Measurements from ENCODE around the gene SH3BP4.

GRCh38 chr2:235098269-235098668 is 146.5 kb downstream of the SH3BP4 start:
- TF ChIP-seq CTCF (conservative IDR thresholded peaks at IDR 0.05) (peak; percentile 35), ZFX (IDR thresholded peaks at IDR 0.05) (no peak)
